ENCODE measurements around the gene DCAF11. TPM values are rescaled to one million over a fixed set of nuclear protein-coding genes. Genes with fewer than 3 reads are reported as not detected.

The DCAF11 gene
- total RNA-seq, 1 experiment from 2014 or later, result 68.2 TPM

DNA sequence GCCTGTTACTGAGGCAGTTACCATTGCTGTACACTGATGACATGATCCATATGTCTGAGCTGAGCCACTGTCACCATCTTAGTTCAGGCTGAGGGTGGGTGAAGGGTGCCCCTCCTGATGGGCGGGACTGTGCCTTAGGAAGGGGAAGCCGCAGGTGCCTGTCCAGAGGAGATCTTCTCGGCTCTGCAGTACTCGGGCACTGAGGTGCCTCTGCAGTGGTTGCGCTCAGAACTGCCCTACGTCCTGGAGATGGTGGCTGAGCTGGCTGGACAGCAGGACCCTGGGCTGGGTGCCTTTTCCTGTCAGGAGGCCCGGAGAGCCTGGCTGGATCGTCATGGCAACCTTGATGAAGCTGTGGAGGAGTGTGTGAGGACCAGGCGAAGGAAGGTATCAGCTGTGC, 36.4 kb downstream of the DCAF11 start:
- no peak overlapping the region for H2AFZ ChIP-seq (ENCODE audit: low read length)
- no peaks in the 10 kb centered on the region for H3K9me2 ChIP-seq (replicated peaks; ENCODE audit: low read length)
- peaks cover 4% of the 10 kb centered on the region for H3F3A ChIP-seq (ENCODE audit: low read length, unreplicated experiment)
- no TSS peak for BruUV-seq (replicated peaks)
- no peak overlapping the region for H3K4me3 ChIP-seq (ENCODE audit: low read length)
- no peak overlapping the region for H3K9ac ChIP-seq (ENCODE audit: low read length)
- peaks cover 38% of the 10 kb centered on the region; the same call in 1 of the 2 replicates for H3K36me3 ChIP-seq (ENCODE audit: low read depth, low read length)
- intact Hi-C loops (cut with micrococcal nuclease), result no loop called here
- no peaks in the 10 kb centered on the region for H3K9me3 ChIP-seq (ENCODE audit: low read length)
- no peak for ATAC-seq
- TF ChIP-seq EZH2phosphoT487 (IDR thresholded peaks at IDR 0.05; ENCODE audit: borderline replicate concordance, low read length), result no peak
- no peak for TF ChIP-seq EZH2 (IDR thresholded peaks at IDR 0.05; ENCODE audit: low read length, unreplicated experiment)
- TF ChIP-seq, protein P1, sequence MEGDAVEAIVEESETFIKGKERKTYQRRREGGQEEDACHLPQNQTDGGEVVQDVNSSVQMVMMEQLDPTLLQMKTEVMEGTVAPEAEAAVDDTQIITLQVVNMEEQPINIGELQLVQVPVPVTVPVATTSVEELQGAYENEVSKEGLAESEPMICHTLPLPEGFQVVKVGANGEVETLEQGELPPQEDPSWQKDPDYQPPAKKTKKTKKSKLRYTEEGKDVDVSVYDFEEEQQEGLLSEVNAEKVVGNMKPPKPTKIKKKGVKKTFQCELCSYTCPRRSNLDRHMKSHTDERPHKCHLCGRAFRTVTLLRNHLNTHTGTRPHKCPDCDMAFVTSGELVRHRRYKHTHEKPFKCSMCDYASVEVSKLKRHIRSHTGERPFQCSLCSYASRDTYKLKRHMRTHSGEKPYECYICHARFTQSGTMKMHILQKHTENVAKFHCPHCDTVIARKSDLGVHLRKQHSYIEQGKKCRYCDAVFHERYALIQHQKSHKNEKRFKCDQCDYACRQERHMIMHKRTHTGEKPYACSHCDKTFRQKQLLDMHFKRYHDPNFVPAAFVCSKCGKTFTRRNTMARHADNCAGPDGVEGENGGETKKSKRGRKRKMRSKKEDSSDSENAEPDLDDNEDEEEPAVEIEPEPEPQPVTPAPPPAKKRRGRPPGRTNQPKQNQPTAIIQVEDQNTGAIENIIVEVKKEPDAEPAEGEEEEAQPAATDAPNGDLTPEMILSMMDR (conservative IDR thresholded peaks at IDR 0.05; ENCODE audit: low read depth, low read length), result no peak
- POLR2A ChIA-PET (ENCODE audit: unreplicated experiment), result no interaction called here
- H3K4me1 ChIP-seq (ENCODE audit: insufficient read depth, low read length), result peaks cover 8% of the 10 kb centered on the region
- H3K4me2 ChIP-seq (ENCODE audit: low read length), result no peak overlapping the region
- H3K27ac ChIP-seq (ENCODE audit: low read length), result no peak overlapping the region
- no peaks in the 10 kb centered on the region for H4K20me1 ChIP-seq (ENCODE audit: low read length)
- CTCF ChIA-PET, result no interaction called here
- no peak for DNase-seq
- H3K27me3 ChIP-seq (ENCODE audit: low read length), result no peaks in the 10 kb centered on the region
- H3K79me2 ChIP-seq (ENCODE audit: low read length), result peaks cover 30% of the 10 kb centered on the region

DNA sequence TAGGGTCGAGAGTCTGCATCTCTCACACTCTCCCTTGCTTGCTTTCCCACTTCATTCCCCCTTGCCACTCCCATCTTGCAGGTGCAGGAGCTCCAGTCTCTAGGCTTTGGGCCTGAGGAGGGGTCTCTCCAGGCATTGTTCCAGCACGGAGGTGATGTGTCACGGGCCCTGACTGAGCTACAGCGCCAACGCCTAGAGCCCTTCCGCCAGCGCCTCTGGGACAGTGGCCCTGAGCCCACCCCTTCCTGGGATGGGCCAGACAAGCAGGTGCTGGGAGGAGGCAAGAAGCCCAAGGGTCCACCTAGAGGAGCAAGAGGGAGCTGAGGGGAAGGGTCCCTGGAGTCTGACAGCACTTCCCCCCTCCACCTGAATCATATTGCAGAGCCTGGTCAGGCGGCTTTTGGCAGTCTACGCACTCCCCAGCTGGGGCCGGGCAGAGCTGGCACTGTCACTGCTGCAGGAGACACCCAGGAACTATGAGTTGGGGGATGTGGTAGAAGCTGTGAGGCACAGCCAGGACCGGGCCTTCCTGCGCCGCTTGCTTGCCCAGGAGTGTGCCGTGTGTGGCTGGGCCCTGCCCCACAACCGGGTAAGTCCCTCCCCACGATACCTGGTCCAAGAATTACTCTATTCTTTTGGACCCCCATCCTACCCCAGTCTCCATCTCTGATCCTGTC, 37.0 kb downstream of the DCAF11 start:
- no peaks in the 10 kb centered on the region for H3K9me3 ChIP-seq (ENCODE audit: low read length)
- BruUV-seq (replicated peaks), result no TSS peak
- ChIA-PET POLR2A (ENCODE audit: unreplicated experiment) (no interaction called here), CTCF (no interaction called here)
- peaks cover 4% of the 10 kb centered on the region for H3F3A ChIP-seq (ENCODE audit: low read length, unreplicated experiment)
- DNase-seq, result no peak
- ATAC-seq, result no peak
- TF ChIP-seq EZH2 (IDR thresholded peaks at IDR 0.05; ENCODE audit: low read length, unreplicated experiment), result no peak
- TF ChIP-seq, protein P1 (conservative IDR thresholded peaks at IDR 0.05; ENCODE audit: low read depth, low read length), result no peak
- TF ChIP-seq EZH2phosphoT487 (IDR thresholded peaks at IDR 0.05; ENCODE audit: borderline replicate concordance, low read length), result no peak
- no peak overlapping the region for H3K27ac ChIP-seq (ENCODE audit: low read length)
- no peaks in the 10 kb centered on the region for H3K27me3 ChIP-seq (ENCODE audit: low read length)
- no peak overlapping the region for H3K4me2 ChIP-seq (ENCODE audit: low read length)
- H3K4me3 ChIP-seq (ENCODE audit: low read length), result no peak overlapping the region
- H3K9me2 ChIP-seq (replicated peaks; ENCODE audit: low read length), result no peaks in the 10 kb centered on the region
- intact Hi-C loops (cut with micrococcal nuclease), result no loop called here
- peaks cover 8% of the 10 kb centered on the region; the same call in 1 of the 2 replicates for H3K4me1 ChIP-seq (ENCODE audit: insufficient read depth, low read length)
- H4K20me1 ChIP-seq (ENCODE audit: low read length), result no peaks in the 10 kb centered on the region
- peaks cover 27% of the 10 kb centered on the region for H3K79me2 ChIP-seq (ENCODE audit: low read length)
- H3K36me3 ChIP-seq (ENCODE audit: low read depth, low read length), result peaks cover 39% of the 10 kb centered on the region; the same call in 1 of the 2 replicates
- no peak overlapping the region for H2AFZ ChIP-seq (ENCODE audit: low read length)
- H3K9ac ChIP-seq (ENCODE audit: low read length), result no peak overlapping the region

DNA sequence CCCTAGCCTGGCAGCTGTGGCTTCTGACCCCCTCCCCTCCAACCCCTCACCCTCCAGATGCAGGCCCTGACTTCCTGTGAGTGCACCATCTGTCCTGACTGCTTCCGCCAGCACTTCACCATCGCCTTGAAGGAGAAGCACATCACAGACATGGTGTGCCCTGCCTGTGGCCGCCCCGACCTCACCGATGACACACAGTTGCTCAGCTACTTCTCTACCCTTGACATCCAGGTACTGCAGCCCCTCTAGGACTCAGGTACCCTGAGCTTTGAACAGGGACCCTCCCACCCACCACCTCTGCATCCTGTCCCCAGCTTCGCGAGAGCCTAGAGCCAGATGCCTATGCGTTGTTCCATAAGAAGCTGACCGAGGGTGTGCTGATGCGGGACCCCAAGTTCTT, 40.5 kb downstream of the DCAF11 start:
- ATAC-seq, result no peak
- no peaks in the 10 kb centered on the region for H4K20me1 ChIP-seq (ENCODE audit: low read length)

More for the DNA sequence above, 40.5 kb downstream of the DCAF11 start:
- TF ChIP-seq EZH2phosphoT487 (IDR thresholded peaks at IDR 0.05; ENCODE audit: borderline replicate concordance, low read length), result no peak
- TF ChIP-seq, protein P1 (conservative IDR thresholded peaks at IDR 0.05; ENCODE audit: low read depth, low read length), result no peak
- Histone ChIP-seq H3F3A (ENCODE audit: low read length, unreplicated experiment) (peaks cover 4% of the 10 kb centered on the region), H3K36me3 (ENCODE audit: low read depth, low read length) (peaks cover 41% of the 10 kb centered on the region; the same call in 1 of the 2 replicates), H3K9ac (ENCODE audit: low read length) (no peak overlapping the region), H3K4me2 (ENCODE audit: low read length) (no peak overlapping the region), H3K9me3 (ENCODE audit: low read length) (no peaks in the 10 kb centered on the region), H3K27ac (ENCODE audit: low read length) (no peak overlapping the region), H3K27me3 (ENCODE audit: low read length) (no peaks in the 10 kb centered on the region), H2AFZ (ENCODE audit: low read length) (no peak overlapping the region), H3K4me1 (ENCODE audit: insufficient read depth, low read length) (no peaks in the 10 kb centered on the region), H3K79me2 (ENCODE audit: low read length) (no peaks in the 10 kb centered on the region), H3K9me2 (replicated peaks; ENCODE audit: low read length) (no peaks in the 10 kb centered on the region), H3K4me3 (ENCODE audit: low read length) (no peak overlapping the region)
- CTCF ChIA-PET, result no interaction called here
- no TSS peak for BruUV-seq (replicated peaks)
- POLR2A ChIA-PET (ENCODE audit: unreplicated experiment), result no interaction called here
- intact Hi-C loops (cut with micrococcal nuclease), result no loop called here
- DNase-seq, result no peak
